Measurements from ENCODE around the gene WDFY3.

GRCh38 chr4:84710548-84710947 is 255.9 kb downstream of the WDFY3 start:
- TF ChIP-seq CTCF (conservative IDR thresholded peaks at IDR 0.05; ENCODE audit: low read length) (no peak), EZH2phosphoT487 (IDR thresholded peaks at IDR 0.05; ENCODE audit: borderline replicate concordance) (no peak)
